GM18507 (cell line): ENCODE measurements around the gene FAM227A.

Experiments
- DNase-seq: peaks from one replicate; pipeline ENCODE4 v3.0.0; 2011; ENCODE audit warnings: low read depth; ENCODE audit not compliant: insufficient read length; ENCODE audit errors: extremely low spot score
- FAIRE-seq: peaks from 2 replicates; lab custom pipeline; 2011; peaks lifted over from hg19 to GRCh38; lab: Jason Lieb, UNC

Gene FAM227A

DNA sequence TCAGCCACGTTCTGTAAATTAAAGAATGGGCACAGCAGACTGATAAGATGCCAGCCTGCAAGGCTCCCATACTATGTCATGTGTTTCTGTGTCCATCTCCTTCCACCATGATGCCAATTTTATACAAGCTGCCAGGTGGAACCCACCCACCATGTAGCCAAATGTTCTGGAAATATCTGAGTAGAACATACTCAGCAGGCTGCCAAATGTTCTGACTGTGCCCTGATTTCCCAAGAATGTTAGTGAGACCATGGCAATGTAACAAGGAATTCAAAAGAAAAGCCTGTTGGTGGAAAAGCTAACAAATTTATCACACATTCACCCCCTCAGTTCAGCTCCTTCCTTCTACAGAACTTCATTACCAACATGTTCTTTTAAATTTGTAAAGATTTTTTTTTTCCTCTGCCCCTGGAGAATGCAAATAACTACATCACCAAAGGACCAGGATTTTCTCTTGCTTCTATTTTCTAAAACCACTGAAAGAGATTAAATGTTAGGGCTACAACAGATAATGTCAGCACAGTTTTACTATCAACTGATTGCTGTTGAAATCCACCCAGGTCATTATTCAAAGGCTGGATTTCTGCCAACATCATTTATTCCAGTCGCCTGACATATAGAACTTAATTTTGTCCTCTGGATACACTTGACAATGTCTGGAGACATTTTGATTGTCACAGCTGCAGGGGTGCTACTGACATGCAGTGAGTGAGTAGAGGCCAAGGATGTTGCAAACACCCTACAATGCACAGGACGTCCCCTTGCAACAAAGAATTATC lies 89.3 kb downstream of the FAM227A start:
- FAIRE-seq (no peak), DNase-seq (no peak)

DNA sequence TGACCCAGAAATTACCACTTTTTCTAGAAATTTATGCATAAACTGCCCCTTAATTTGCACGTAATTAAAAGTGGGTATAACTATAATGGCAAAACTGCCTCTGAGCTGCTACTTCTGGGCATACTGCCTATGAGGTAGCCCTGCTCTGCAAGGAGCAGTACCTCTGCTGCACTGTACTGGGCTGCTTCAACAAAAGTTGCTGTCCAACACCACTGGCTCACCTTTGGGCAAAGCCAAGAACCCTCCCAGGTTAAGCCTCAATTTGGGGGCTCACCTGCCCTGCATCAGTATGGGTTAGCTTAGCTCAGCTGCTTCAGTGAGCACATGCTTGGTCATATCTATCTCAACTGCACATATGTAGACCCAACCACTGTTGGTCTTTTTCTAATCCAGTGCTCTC lies 90.8 kb downstream of the FAM227A start:
- no peak for FAIRE-seq

DNA sequence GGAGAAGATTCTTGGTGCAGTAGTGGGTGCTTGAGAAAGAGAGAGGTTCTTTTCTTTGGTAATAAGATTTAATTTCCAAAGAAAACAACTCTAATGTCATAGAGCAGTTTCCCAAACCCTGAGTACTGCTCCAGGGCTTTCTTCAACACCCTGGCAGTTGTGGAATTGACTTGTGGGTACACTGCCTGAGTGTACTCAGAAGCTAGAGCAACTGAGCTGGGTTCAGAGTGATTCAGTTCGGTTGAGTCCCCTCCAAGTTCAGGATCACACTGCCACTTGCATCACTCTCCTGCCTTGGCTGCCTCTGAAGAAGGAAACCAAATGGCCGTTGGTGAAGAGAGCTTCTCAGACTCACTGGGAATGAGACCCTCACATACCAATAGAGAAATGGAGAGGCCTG lies 91.5 kb downstream of the FAM227A start:
- no peak for DNase-seq
- FAIRE-seq, result no peak

More for the DNA sequence above, 90.8 kb downstream of the FAM227A start:
- DNase-seq, result no peak

DNA sequence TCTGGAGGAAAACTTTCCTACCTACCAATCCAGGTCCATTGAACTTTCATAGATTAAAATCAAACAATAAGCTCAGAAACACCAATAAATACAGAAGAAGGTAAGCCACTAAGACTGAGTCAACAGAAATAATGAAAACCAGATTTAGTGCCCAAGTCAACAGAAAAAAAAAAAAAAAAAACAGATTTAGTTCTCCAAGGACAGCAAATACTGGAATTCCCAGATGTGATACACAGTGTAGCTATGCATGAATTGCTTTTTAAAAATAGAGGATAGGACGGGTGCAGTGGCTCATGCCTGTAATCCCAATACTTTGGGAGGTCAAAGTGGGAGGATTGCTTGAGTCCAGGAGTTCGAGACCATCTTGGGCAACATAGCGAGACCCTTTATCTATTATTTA lies 101.9 kb downstream of the FAM227A start:
- FAIRE-seq (no peak), DNase-seq (no peak)

DNA sequence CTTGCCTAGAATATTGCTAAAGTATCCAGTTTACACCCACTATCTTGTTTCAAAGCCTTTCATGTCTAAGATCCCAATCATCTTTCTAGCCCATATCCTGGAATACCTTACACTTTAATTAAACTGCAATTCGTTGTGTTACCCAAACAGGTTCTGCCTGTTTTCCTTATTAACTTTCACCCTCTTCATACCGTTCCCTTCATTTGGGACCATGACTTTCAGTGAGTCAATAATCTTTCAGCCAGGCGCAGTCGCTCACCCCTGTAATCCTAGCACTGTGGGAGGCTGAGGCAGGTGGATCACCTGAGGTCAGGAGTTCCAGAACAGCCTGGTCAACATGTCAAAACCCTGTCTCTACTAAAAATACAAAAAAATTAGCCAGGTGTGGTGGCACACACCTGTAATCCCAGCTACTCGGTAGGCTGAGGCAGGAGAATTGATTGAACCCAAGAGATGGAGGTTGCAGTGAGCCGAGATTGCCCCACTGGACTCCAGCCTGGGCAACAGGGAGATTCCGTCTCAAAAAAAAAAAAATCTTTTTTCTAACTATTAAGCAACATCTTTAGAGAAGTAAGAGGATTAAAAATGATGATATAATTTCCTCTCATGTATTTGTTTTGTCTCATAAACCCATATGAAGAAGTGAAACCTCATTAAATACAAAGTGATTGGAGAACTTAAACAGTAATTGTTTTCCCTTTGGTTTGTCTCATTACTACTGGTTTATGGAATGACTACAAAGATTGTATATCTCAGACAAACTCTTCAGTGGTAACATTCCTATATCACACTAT lies 106.9 kb downstream of the FAM227A start:
- DNase-seq, result no peak
- FAIRE-seq, result peak; percentile 44

DNA sequence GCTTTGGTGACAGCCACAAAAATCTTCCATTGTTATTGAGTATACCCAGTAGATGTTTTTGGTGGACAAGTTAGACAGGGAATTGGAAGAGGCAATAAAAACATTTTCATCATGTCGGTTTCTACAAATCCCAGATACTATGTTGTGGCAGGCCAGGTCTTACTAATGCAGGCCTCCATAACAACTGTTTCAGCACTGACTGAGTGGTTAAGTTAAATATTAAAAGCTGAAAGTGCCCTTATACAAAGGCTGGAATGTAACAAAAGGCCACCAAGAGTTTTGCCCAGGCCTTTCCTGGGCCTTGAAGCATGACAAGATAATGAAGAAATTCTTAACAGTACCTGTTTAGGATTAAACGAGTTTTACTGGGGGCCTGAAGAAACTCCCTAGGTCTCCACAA lies 115.5 kb downstream of the FAM227A start:
- DNase-seq (no peak), FAIRE-seq (no peak)

DNA sequence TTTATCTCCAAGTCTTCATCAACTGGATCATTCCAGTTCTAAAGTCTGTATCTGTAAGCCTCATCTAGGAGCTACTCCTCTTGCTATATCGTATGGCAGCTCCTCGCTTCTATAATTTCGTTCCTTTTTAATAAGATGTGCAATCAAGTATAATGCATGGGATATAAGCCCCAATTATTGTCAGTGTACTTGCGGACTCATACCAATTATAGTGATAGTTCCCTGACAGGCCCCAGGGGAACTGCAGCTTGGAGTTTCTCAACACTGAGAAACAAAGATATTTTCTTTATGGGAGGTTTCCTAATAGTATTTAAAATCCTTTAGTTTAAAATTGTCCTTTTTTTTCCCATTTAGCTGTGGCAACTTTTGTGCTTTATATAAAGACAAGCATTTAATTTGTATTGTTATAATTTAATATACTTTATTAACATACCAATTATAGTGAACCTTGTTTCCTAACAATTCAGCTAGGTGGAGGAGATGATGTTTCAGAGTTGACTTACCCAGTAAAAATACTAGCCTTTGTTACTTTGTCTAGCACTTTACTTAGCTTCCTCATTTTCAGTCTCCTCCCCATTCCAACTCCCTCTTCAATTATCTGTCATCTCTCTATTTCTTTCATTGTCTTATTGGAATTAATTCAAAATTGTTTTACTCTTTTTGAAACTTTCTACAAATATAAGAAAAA lies 124.8 kb downstream of the FAM227A start:
- no peak for FAIRE-seq
- no peak for DNase-seq
